Measurements from ENCODE around the gene USP21. TPM values are rescaled to one million over a fixed set of nuclear protein-coding genes. Genes with fewer than 3 reads are reported as not detected.
"Not testable (repeated sequence)": the region's sequence is repeated elsewhere in the genome, so short reads cannot be mapped to it uniquely, and the experiment has no call there.

The USP21 gene
- total RNA-seq, 1 donor from 2014 or later = 6.7 TPM

DNA sequence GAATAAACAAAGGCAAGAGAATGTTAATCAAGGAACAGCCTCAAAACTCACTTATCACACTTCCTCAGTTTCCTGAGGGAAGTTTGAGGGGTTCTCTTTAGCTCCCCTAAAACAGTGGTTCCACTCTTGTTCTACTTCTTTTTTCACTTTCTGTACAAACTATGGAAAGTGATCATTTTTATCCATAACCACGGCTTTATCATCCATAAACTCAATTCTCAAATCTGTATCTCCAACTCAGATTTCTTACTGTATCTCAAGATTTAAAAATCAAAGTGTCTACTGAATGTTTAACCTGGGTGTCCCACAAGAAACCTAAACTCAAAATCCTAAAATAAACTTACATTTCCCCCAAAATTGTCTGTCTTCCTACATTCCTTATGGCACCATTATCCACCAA is 45.4 kb upstream of the USP21 start:
- peaks cover 97% of the 10 kb centered on the region for H3K79me2 ChIP-seq (ENCODE audit: low read depth)
- H3K4me1 ChIP-seq = peaks cover 4% of the 10 kb centered on the region
- no peak overlapping the region for H3K27ac ChIP-seq
- no peaks in the 10 kb centered on the region for H3K27me3 ChIP-seq
- H3K36me3 ChIP-seq = no peaks in the 10 kb centered on the region
- H2AFZ ChIP-seq (replicated peaks) = no peak overlapping the region
- DNase-seq (ENCODE audit: low spot score) = no peak
- TF ChIP-seq, protein P1, sequence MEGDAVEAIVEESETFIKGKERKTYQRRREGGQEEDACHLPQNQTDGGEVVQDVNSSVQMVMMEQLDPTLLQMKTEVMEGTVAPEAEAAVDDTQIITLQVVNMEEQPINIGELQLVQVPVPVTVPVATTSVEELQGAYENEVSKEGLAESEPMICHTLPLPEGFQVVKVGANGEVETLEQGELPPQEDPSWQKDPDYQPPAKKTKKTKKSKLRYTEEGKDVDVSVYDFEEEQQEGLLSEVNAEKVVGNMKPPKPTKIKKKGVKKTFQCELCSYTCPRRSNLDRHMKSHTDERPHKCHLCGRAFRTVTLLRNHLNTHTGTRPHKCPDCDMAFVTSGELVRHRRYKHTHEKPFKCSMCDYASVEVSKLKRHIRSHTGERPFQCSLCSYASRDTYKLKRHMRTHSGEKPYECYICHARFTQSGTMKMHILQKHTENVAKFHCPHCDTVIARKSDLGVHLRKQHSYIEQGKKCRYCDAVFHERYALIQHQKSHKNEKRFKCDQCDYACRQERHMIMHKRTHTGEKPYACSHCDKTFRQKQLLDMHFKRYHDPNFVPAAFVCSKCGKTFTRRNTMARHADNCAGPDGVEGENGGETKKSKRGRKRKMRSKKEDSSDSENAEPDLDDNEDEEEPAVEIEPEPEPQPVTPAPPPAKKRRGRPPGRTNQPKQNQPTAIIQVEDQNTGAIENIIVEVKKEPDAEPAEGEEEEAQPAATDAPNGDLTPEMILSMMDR (IDR thresholded peaks at IDR 0.05) = no peak
- no peak for TF ChIP-seq EZH2phosphoT487 (IDR thresholded peaks at IDR 0.05)
- no peak for TF ChIP-seq EZH2 (IDR thresholded peaks at IDR 0.05)
- no peak overlapping the region for H3K9ac ChIP-seq
- peaks cover 32% of the 10 kb centered on the region for H4K20me1 ChIP-seq (ENCODE audit: low read depth)
- Mint-ChIP-seq H3K27ac (no peak overlapping the region), H3K9me3 (no peaks in the 10 kb centered on the region), H3K27me3 (ENCODE audit: insufficient read depth, low read depth) (peaks cover 7% of the 10 kb centered on the region), H3K4me1 (peaks cover 13% of the 10 kb centered on the region), H3K36me3 (peaks cover 4% of the 10 kb centered on the region), H3K4me3 (no peak overlapping the region)
- H3K9me3 ChIP-seq (ENCODE audit: low read depth) = no peaks in the 10 kb centered on the region
- no peak overlapping the region for H3K4me2 ChIP-seq
- H3F3A ChIP-seq (ENCODE audit: low read depth) = peaks cover 18% of the 10 kb centered on the region
- H3K4me3 ChIP-seq = no peak overlapping the region

DNA sequence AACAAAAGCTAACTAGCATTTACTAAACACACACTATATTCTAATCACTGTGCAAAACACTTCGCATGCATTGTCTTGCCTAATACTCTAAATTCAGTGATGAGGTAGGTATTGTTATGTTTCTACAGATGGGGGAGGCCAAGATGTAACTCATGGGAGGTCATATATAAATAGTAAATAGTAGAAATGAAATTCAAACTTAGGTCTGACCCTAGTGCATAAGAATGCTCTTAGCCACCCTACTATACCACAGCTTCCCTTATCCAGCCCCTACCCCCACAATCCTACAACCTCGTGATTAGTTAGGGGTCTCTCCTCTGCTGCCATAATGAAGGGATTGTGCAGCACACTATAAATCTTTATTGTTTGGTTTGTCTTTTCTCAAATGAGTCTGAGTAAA is 44.7 kb upstream of the USP21 start:
- Mint-ChIP-seq H3K4me3 (no peak overlapping the region), H3K4me1 (peaks cover 20% of the 10 kb centered on the region), H3K27ac (no peak overlapping the region), H3K36me3 (peaks cover 2% of the 10 kb centered on the region), H3K27me3 (ENCODE audit: insufficient read depth, low read depth) (peaks cover 7% of the 10 kb centered on the region), H3K9me3 (no peaks in the 10 kb centered on the region)
- H3K9ac ChIP-seq = no peak overlapping the region
- peaks cover 10% of the 10 kb centered on the region for H3K4me1 ChIP-seq
- H3K4me2 ChIP-seq = no peak overlapping the region
- H2AFZ ChIP-seq (replicated peaks) = no peak overlapping the region
- no peak overlapping the region for H3K4me3 ChIP-seq
- H3K36me3 ChIP-seq = no peaks in the 10 kb centered on the region
- DNase-seq (ENCODE audit: low spot score) = no peak
- TF ChIP-seq EZH2phosphoT487 (IDR thresholded peaks at IDR 0.05) (no peak), EZH2 (IDR thresholded peaks at IDR 0.05) (no peak)
- TF ChIP-seq, protein P1 (IDR thresholded peaks at IDR 0.05) = no peak
- H3K79me2 ChIP-seq (ENCODE audit: low read depth) = peaks cover 97% of the 10 kb centered on the region
- H3F3A ChIP-seq (ENCODE audit: low read depth) = peaks cover 24% of the 10 kb centered on the region
- peaks cover 38% of the 10 kb centered on the region for H4K20me1 ChIP-seq (ENCODE audit: low read depth)
- H3K27me3 ChIP-seq = no peaks in the 10 kb centered on the region
- H3K9me3 ChIP-seq (ENCODE audit: low read depth) = no peaks in the 10 kb centered on the region
- no peak overlapping the region for H3K27ac ChIP-seq

- H3K4me1 Mint-ChIP-seq = peaks cover 25% of the 10 kb centered on the region
- Histone ChIP-seq H3K4me2 (no peak overlapping the region), H3K36me3 (no peaks in the 10 kb centered on the region), H3K9ac (no peak overlapping the region), H2AFZ (replicated peaks) (no peak overlapping the region), H3K79me2 (ENCODE audit: low read depth) (peaks cover 91% of the 10 kb centered on the region), H3K4me1 (peaks cover 11% of the 10 kb centered on the region), H3K27me3 (no peaks in the 10 kb centered on the region), H3F3A (ENCODE audit: low read depth) (peaks cover 30% of the 10 kb centered on the region), H3K27ac (no peak overlapping the region), H3K9me3 (ENCODE audit: low read depth) (no peaks in the 10 kb centered on the region), H3K4me3 (no peak overlapping the region), H4K20me1 (ENCODE audit: low read depth) (peaks cover 41% of the 10 kb centered on the region)
- no peak overlapping the region for H3K27ac Mint-ChIP-seq
- peaks cover 6% of the 10 kb centered on the region for H3K36me3 Mint-ChIP-seq
- no peak overlapping the region for H3K4me3 Mint-ChIP-seq
- H3K27me3 Mint-ChIP-seq (ENCODE audit: insufficient read depth, low read depth) = peaks cover 7% of the 10 kb centered on the region
- no peak for TF ChIP-seq EZH2 (IDR thresholded peaks at IDR 0.05)
- TF ChIP-seq, protein P1 (IDR thresholded peaks at IDR 0.05) = no peak
- H3K9me3 Mint-ChIP-seq = no peaks in the 10 kb centered on the region
- no peak for DNase-seq (ENCODE audit: low spot score)
Measured at GRCh38 chr1:161115132-161115711, 44.1 kb upstream of the USP21 start.

- not testable (repeated sequence) for H3K36me3 Mint-ChIP-seq; H3K27ac Mint-ChIP-seq; H3K27me3 Mint-ChIP-seq (ENCODE audit: insufficient read depth, low read depth); H3K9ac ChIP-seq; H3K9me3 ChIP-seq (ENCODE audit: low read depth); H3K27ac ChIP-seq; H2AFZ ChIP-seq (replicated peaks); H3K27me3 ChIP-seq; H3K9me3 Mint-ChIP-seq; H3K36me3 ChIP-seq; H3K4me3 ChIP-seq; H3K4me2 ChIP-seq; DNase-seq (ENCODE audit: low spot score)
- Histone ChIP-seq H4K20me1 (ENCODE audit: low read depth) (peaks cover 40% of the 10 kb centered on the region), H3K4me1 (peaks cover 11% of the 10 kb centered on the region), H3F3A (ENCODE audit: low read depth) (peaks cover 32% of the 10 kb centered on the region), H3K79me2 (ENCODE audit: low read depth) (peaks cover 84% of the 10 kb centered on the region)
- Mint-ChIP-seq H3K4me1 (peaks cover 27% of the 10 kb centered on the region), H3K4me3 (peak overlapping the region; percentile 97)
Measured at GRCh38 chr1:161115961-161116360, 43.3 kb upstream of the USP21 start.
